ENCODE results near the gene CCNE1.

- TF ChIP-seq POLR2AphosphoS5 (IDR thresholded peaks at IDR 0.05; ENCODE audit: low read depth, low read length) (no peak), TAF1 (IDR thresholded peaks at IDR 0.05; ENCODE audit: low read depth, low read length) (no peak), POLR2A (IDR thresholded peaks at IDR 0.05; ENCODE audit: low read depth, low read length) (no peak)
Measured at GRCh38 chr19:29779921-29780320, 31.9 kb upstream of the CCNE1 start.

Data from GM12891 (cell line).